GM13976 (cell line): Measurements from ENCODE around the gene COL21A1.

Experiments used
- DNase-seq: peaks from one replicate; pipeline ENCODE4 v3.0.0; 2012; ENCODE audit warnings: low spot score
- in situ Hi-C: fragments of 300-500 bp; cut with MboI; formaldehyde crosslinking; loops from one replicate; pipeline ENCODE4 v1.12.0; 2022; ENCODE audit warnings: low sequenced_read_pairs, mixed read lengths, inconsistent platforms; ENCODE audit not compliant: unreplicated experiment
- TF ChIP-seq, protein P1 (sequence below): IDR thresholded peaks from 2 replicates; pipeline ENCODE4 v1.5.1; 2012; ENCODE audit warnings: borderline replicate concordance, mild to moderate bottlenecking; ENCODE audit not compliant: insufficient read depth; ENCODE audit errors: extremely low read depth, missing control alignments, control extremely low read depth

The COL21A1 gene

DNA sequence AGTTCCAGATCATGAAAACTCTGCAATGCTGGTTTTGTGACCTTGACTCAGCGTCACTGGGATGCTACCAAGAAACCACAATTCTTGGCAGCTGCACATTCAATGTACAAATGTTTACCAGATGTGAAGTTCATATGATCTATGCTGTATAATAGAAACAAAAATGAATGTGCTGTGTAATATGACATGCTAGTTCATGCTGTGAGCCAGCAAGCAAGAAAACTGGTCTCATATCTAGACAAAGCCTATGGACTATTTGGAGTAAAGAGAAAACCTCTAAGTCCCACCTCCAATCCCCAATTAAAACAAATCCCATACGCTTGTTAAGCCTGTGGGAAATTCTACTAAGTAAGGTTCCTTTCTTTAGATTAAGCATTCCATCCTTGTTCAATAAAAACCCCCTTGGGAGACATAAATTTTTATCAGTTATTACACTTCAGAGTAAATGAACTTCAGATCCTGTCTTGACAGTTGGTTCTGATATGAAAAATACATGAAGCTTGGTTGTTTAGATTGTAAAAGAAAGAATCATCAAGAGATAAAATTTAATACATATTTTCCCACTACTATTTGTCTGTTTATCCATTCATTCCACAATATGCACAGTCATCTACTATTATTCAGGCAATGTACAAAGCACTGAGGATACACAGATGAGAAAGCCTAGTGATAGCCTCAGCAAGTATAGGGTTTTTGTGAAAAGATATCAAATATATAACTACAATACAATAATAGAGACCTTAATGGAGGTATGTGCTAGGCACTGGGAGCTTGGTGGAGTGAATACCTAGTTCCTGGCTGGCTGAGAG is 20.1 kb downstream of the COL21A1 start:
- TF ChIP-seq, protein P1, sequence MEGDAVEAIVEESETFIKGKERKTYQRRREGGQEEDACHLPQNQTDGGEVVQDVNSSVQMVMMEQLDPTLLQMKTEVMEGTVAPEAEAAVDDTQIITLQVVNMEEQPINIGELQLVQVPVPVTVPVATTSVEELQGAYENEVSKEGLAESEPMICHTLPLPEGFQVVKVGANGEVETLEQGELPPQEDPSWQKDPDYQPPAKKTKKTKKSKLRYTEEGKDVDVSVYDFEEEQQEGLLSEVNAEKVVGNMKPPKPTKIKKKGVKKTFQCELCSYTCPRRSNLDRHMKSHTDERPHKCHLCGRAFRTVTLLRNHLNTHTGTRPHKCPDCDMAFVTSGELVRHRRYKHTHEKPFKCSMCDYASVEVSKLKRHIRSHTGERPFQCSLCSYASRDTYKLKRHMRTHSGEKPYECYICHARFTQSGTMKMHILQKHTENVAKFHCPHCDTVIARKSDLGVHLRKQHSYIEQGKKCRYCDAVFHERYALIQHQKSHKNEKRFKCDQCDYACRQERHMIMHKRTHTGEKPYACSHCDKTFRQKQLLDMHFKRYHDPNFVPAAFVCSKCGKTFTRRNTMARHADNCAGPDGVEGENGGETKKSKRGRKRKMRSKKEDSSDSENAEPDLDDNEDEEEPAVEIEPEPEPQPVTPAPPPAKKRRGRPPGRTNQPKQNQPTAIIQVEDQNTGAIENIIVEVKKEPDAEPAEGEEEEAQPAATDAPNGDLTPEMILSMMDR: no peak
- in situ Hi-C loops: no loop called here
- no peak for DNase-seq

DNA sequence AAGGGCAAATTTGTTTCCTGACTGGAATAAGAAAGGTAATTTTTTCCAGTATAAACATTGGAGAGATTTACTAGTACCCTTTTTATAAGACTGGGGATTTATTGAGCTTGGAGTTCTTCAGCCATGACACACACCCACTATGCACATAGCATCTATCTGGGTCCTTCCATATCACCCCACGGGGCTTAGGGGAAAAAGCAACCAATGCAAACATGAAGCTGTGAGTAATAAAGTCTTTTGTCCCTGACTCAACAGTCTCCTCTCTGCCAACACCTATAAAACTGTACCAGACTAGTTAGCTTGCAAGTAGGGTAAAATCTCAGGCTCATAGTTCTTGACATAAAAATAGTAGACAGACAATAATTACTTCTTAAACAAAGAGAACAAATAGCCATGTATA is 23.4 kb downstream of the COL21A1 start:
- in situ Hi-C loops: no loop called here
- no peak for DNase-seq
- TF ChIP-seq, protein P1: no peak

DNA sequence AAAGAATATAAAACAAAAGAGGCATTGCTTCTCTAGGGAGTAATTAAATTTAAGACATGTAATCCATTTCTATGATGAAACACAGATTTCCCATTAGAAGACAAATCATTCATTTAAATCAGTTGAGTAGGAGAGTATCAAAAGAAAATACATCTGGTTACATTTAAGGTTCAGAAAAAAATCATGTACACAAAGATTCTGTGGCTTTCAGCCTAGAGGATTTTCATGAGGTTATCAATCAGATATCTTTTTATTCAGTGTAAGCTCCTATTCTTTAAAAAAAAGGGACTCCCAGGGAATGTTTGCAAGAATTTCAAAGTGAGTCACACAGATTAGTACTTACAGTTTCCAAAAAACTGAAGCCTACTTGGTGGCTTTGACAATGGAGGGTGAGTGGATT is 24.9 kb downstream of the COL21A1 start:
- in situ Hi-C loops: no loop called here
- DNase-seq: no peak

DNA sequence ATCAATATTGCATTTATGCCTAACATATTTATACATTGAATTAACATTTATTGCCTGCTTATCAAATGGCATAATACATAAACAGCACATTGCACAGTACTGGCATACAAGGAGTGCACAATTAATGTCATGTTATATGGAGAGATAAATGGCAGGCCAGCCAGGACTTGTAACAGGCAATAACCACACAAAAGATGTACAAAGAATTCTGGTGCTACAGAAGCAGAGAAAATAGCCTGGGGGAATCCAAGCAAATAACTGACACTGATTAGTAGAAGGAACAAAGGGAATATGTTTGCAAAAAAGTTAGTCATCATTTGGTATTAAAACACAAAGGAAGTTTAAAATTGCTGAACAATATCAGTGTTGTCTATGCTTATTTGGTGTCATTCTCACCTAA is 27.3 kb downstream of the COL21A1 start:
- TF ChIP-seq, protein P1: no peak
- in situ Hi-C loops: no loop called here
- no peak for DNase-seq

More for the DNA sequence above, 24.9 kb downstream of the COL21A1 start:
- TF ChIP-seq, protein P1: no peak

DNA sequence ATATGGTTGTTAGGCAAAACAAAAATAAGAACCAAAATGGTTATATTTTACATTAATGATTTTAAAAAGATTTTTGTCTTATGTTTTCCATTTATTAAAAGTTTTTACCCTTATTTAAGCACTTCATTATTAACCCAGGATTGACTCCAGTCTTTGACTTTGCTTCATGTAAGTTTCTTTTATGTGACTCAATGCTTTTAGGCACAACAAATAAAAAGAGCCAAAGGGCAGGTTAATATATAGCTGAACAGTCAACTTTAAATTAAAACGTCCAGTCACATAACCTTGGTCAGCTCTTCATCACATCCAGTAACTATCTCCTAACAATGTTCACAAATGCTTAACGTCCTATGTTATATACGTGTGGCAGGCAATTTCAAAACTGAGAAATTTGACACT is 32.7 kb downstream of the COL21A1 start:
- in situ Hi-C loops: no loop called here

DNA sequence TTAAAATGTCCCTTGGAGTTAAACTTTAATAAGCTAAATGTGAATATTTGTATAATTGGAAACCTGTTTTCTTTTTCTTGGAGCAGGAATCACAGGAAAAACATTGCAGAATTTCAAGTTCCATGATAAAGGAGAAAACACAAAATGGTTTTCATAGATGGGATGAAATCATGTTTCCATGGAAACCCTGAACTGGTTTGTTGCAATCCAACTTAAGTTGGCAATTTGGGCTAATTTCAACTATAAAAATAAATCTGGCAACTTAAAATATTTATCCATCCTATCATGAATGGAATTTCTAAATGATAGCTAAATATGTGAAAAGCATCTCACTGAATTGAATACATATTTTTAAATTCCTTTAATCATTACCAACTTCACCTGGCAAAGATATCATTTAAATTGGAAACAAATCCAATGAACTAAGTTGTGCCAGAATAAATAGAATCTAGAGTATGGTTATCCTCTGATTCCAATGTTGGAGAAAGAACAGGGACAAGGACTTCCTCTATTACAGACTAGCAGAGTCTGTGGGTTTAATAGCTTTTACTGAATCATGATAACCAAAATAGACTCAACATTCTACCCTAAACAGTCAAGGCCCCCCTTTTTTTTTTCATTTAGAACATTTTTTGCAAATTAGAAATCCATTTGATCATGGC is 33.2 kb downstream of the COL21A1 start:
- no peak for DNase-seq
- TF ChIP-seq, protein P1: no peak
- in situ Hi-C loops: no loop called here

More for the DNA sequence above, 32.7 kb downstream of the COL21A1 start:
- TF ChIP-seq, protein P1: no peak
- no peak for DNase-seq
